Adipose tissue (tissue), 3 donors: ENCODE measurements around the gene EFHD2. TPM values are rescaled to one million over a fixed set of nuclear protein-coding genes. Genes with fewer than 3 reads are reported as not detected.

ENCODE experiments used
- H3K27ac ChIP-seq: one replicate; pipeline ENCODE4 v1.5.1; 2013; ENCODE audit warnings: low read depth, low read length
- WGBS, 3 donors: extraction: QIAGEN DNeasy Blood & Tissue Kit; methylation state at CpG; one replicate each; pipeline ENCODE4 v1.1.7; 2013; 5-methylcytosine and 5-hydroxymethylcytosine counted together
- polyA plus RNA-seq, 3 donors: library from polyadenylated mRNA; stranded (reverse); fragments of 200-250 nt; gene quantifications; one replicate each; pipeline ENCODE4 v1.2.3, GENCODE V29; 2013
- donor health status: healthy with polysubstance abuse.
- donor health status: Bipolar disorder and iron deficiency.
- donor health status: healthy.

The EFHD2 gene
- polyA plus RNA-seq, 3 donors: 44.4 to 58.0 (median 45.1) TPM

- WGBS, 3 donors: 44 to 74% (median 50%) methylated on average over 10 of the region's 11 CpGs
- H3K27ac ChIP-seq: no peak overlapping the region
Measured at GRCh38 chr1:15406614-15407559, 2.8 kb upstream of the EFHD2 start.

- WGBS, 3 donors: 72 to 84% (median 75%) methylated on average over 7 of the region's 7 CpGs
- no peak overlapping the region for H3K27ac ChIP-seq
Measured at GRCh38 chr1:15407580-15407979, 2.1 kb upstream of the EFHD2 start.

GRCh38 chr1:15408890-15409387 lies 749 bp upstream of the EFHD2 start:
- 35 to 39% (median 38%) methylated on average over 14 of the region's 14 CpGs for WGBS, 3 donors
- H3K27ac ChIP-seq: no peak overlapping the region

- 1 to 2% (median 2%) methylated on average over 36 to 53 of the region's 53 CpGs for WGBS, 3 donors
- no peak overlapping the region for H3K27ac ChIP-seq
Measured at GRCh38 chr1:15410223-15410883, 665 bp downstream of the EFHD2 start.

GRCh38 chr1:15410884-15411245 lies 1.2 kb downstream of the EFHD2 start:
- WGBS, 3 donors: 24 to 35% (median 27%) methylated on average over 11 of the region's 11 CpGs
- H3K27ac ChIP-seq: no peak overlapping the region

- H3K27ac ChIP-seq: no peak overlapping the region
- 30 to 36% (median 35%) methylated on average over 12 of the region's 12 CpGs for WGBS, 3 donors
Measured at GRCh38 chr1:15411593-15412137, 2.0 kb downstream of the EFHD2 start.

- no peak overlapping the region for H3K27ac ChIP-seq
- 40 to 61% (median 54%) methylated on average over 16 of the region's 16 CpGs for WGBS, 3 donors
Measured at GRCh38 chr1:15412175-15412800, 2.6 kb downstream of the EFHD2 start.

- 44 to 55% (median 49%) methylated on average over 9 to 11 of the region's 11 CpGs for WGBS, 3 donors
- H3K27ac ChIP-seq: no peak overlapping the region
Measured at GRCh38 chr1:15412843-15413242, 3.2 kb downstream of the EFHD2 start.

GRCh38 chr1:15413563-15414444 lies 4.1 kb downstream of the EFHD2 start:
- 85 to 93% (median 91%) methylated on average over 20 of the region's 20 CpGs for WGBS, 3 donors
- H3K27ac ChIP-seq: no peak overlapping the region

- no peak overlapping the region for H3K27ac ChIP-seq
- 82 to 90% (median 90%) methylated on average over 10 of the region's 10 CpGs for WGBS, 3 donors
Measured at GRCh38 chr1:15414445-15414983, 4.8 kb downstream of the EFHD2 start.

GRCh38 chr1:15417059-15417934 lies 7.6 kb downstream of the EFHD2 start:
- 54 to 73% (median 54%) methylated on average over 18 of the region's 18 CpGs for WGBS, 3 donors
- H3K27ac ChIP-seq: no peak overlapping the region

GRCh38 chr1:15418806-15419515 lies 9.3 kb downstream of the EFHD2 start:
- WGBS, 3 donors: 41 to 85% (median 81%) methylated on average over 18 of the region's 18 CpGs
- no peak overlapping the region for H3K27ac ChIP-seq

GRCh38 chr1:15420853-15421465 lies 11.3 kb downstream of the EFHD2 start:
- no peak overlapping the region for H3K27ac ChIP-seq

GRCh38 chr1:15422871-15423270 lies 13.2 kb downstream of the EFHD2 start:
- H3K27ac ChIP-seq: no peak overlapping the region
- 74 to 96% (median 94%) methylated on average over 8 of the region's 8 CpGs for WGBS, 3 donors

More at GRCh38 chr1:15420853-15421465, 11.3 kb downstream of the EFHD2 start:
- WGBS, 3 donors: 61 to 74% (median 73%) methylated on average over 8 of the region's 8 CpGs

- no peak overlapping the region for H3K27ac ChIP-seq
- 52 to 96% (median 95%) methylated on average over 11 of the region's 11 CpGs for WGBS, 3 donors
Measured at GRCh38 chr1:15423355-15424077, 13.8 kb downstream of the EFHD2 start.
